CD8-positive, alpha-beta memory T cell (primary cell): ENCODE results near the gene LAMA2. TPM values are rescaled to one million over a fixed set of nuclear protein-coding genes. Genes with fewer than 3 reads are reported as not detected.

Experiments used
- CTCF ChIA-PET: fragments of 350-600 bp; sonication (Branson Sonifier 250); formaldehyde crosslinking; loops from one replicate; lab custom pipeline; 2021; ENCODE audit warnings: antibody characterized with exemption; lab: Charles Lee
- POLR2A ChIA-PET: fragments of 350-600 bp; sonication (Branson Sonifier 250); formaldehyde crosslinking; loops from one replicate; lab custom pipeline; 2021; ENCODE audit warnings: antibody characterized with exemption; lab: Charles Lee
- DNase-seq, 5 donors: peaks; one replicate each; pipeline versions ENCODE4 v3.0.0 to v3.0.0-alpha.2; 2020 to 2022; ENCODE audit warnings: mixed read lengths in 1 of 5
- H3K27ac ChIP-seq: one replicate; pipeline ENCODE4 v1.7.0; 2013; ENCODE audit warnings: low read depth, mild to moderate bottlenecking, low read length, moderate library complexity
- H3K27me3 ChIP-seq: 2 replicates; pipeline ENCODE4 v1.7.0; 2013; ENCODE audit warnings: low read length, mild to moderate bottlenecking; ENCODE audit not compliant: insufficient read depth, poor library complexity, severe bottlenecking
- H3K36me3 ChIP-seq: 2 replicates; pipeline ENCODE4 v1.7.0; 2013; ENCODE audit warnings: mild to moderate bottlenecking, low read length, moderate library complexity; ENCODE audit not compliant: insufficient read depth
- H3K4me1 ChIP-seq: 2 replicates; pipeline ENCODE4 v1.7.0; 2013; ENCODE audit warnings: mild to moderate bottlenecking, low read length, moderate library complexity; ENCODE audit not compliant: insufficient read depth
- H3K4me3 ChIP-seq: 2 replicates; pipeline ENCODE4 v1.7.0; 2013; ENCODE audit warnings: mild to moderate bottlenecking, low read length
- H3K9me3 ChIP-seq: 2 replicates; pipeline ENCODE4 v1.7.0; 2013; ENCODE audit warnings: mild to moderate bottlenecking, low read length
- H3K27ac Mint-ChIP-seq, 8 donors: one replicate each; pipeline ENCODE4 v1.8.0; 2020 to 2021; ENCODE audit warnings: mixed read lengths in 8 of 8, mild to moderate bottlenecking in 6 of 8, inconsistent platforms in 3 of 8, moderate library complexity in 3 of 8
- H3K27me3 Mint-ChIP-seq, 2 donors: one replicate each; pipeline ENCODE4 v1.8.0; 2020 to 2021; ENCODE audit warnings: mixed read lengths in 2 of 2, mild to moderate bottlenecking in 1 of 2, moderate library complexity in 1 of 2
- H3K36me3 Mint-ChIP-seq, 3 donors: one replicate each; pipeline ENCODE4 v1.8.0; 2020 to 2021; ENCODE audit warnings: mixed read lengths in 3 of 3, inconsistent platforms in 1 of 3, mild to moderate bottlenecking in 1 of 3
- H3K4me1 Mint-ChIP-seq, 3 donors: one replicate each; pipeline ENCODE4 v1.8.0; 2020 to 2021; ENCODE audit warnings: mixed read lengths in 3 of 3, inconsistent platforms in 1 of 3, mild to moderate bottlenecking in 1 of 3
- H3K4me3 Mint-ChIP-seq, 7 donors: one replicate each; pipeline ENCODE4 v1.8.0; 2020 to 2021; ENCODE audit warnings: mixed read lengths in 7 of 7, mild to moderate bottlenecking in 6 of 7, moderate library complexity in 4 of 7, inconsistent platforms in 2 of 7
- H3K9me3 Mint-ChIP-seq, 5 donors: one replicate each; pipeline ENCODE4 v1.8.0; 2020 to 2022; ENCODE audit warnings: mixed read lengths in 5 of 5, mild to moderate bottlenecking in 3 of 5, moderate library complexity in 2 of 5, inconsistent platforms in 1 of 5
- polyA plus RNA-seq: library from polyadenylated mRNA; unstranded; fragments of 300-500 nt; fragmentation: Illumina TruSeq; gene quantifications from one replicate; pipeline ENCODE4 v1.2.3, GENCODE V29; 2021
- total RNA-seq, 2 experiments: library from RNA; stranded (reverse); gene quantifications; one replicate each; pipeline ENCODE4 v1.2.3, GENCODE V29; 2021

The LAMA2 gene
- total and polyA plus RNA-seq, 3 experiments from 2014 or later = 0.09 to 0.96 (median 0.45) TPM

GRCh38 chr6:129539032-129539431 lies 656.1 kb downstream of the LAMA2 start:
- H3K36me3 ChIP-seq = no peaks in the 10 kb centered on the region

GRCh38 chr6:129542705-129543104 lies 659.8 kb downstream of the LAMA2 start:
- CTCF ChIA-PET = no interaction called here
- Histone ChIP-seq H3K36me3 (no peaks in the 10 kb centered on the region), H3K4me1 (no peaks in the 10 kb centered on the region), H3K9me3 (no peaks in the 10 kb centered on the region), H3K27ac (no peak overlapping the region), H3K27me3 (no peaks in the 10 kb centered on the region), H3K4me3 (no peak overlapping the region)
- no peak overlapping the region for H3K27ac Mint-ChIP-seq
- H3K27me3 Mint-ChIP-seq = no peaks in the 10 kb centered on the region
- POLR2A ChIA-PET = interaction anchor here (0.6 kb wide), 1 partner anchor 42 kb away, joined by 5 read pairs; no protein-coding TSS in a partner anchor
- H3K9me3 Mint-ChIP-seq = no peaks in the 10 kb centered on the region
- H3K36me3 Mint-ChIP-seq = peaks cover 0 to 2% (median 0%) of the 10 kb centered on the region in 3 donors
- H3K4me1 Mint-ChIP-seq = no peaks in the 10 kb centered on the region
- no peak for DNase-seq
- H3K4me3 Mint-ChIP-seq = no peak overlapping the region

More at GRCh38 chr6:129539032-129539431, 656.1 kb downstream of the LAMA2 start:
- Mint-ChIP-seq H3K9me3 (peaks cover 0 to 2% (median 0%) of the 10 kb centered on the region in 5 donors), H3K4me1 (no peaks in the 10 kb centered on the region), H3K4me3 (no peak overlapping the region), H3K27ac (no peak overlapping the region), H3K27me3 (no peaks in the 10 kb centered on the region), H3K36me3 (peaks cover 0 to 5% (median 0%) of the 10 kb centered on the region in 3 donors)
- no peak overlapping the region for H3K4me3 ChIP-seq
- no peaks in the 10 kb centered on the region for H3K9me3 ChIP-seq
- H3K27ac ChIP-seq = no peak overlapping the region
- DNase-seq = no peak
- H3K27me3 ChIP-seq = no peaks in the 10 kb centered on the region
- POLR2A ChIA-PET = no interaction called here
- H3K4me1 ChIP-seq = no peaks in the 10 kb centered on the region
- CTCF ChIA-PET = no interaction called here

- Histone ChIP-seq H3K36me3 (no peaks in the 10 kb centered on the region), H3K27me3 (no peaks in the 10 kb centered on the region), H3K4me3 (no peak overlapping the region), H3K27ac (no peak overlapping the region), H3K4me1 (no peaks in the 10 kb centered on the region), H3K9me3 (no peaks in the 10 kb centered on the region)
- Mint-ChIP-seq H3K9me3 (no peaks in the 10 kb centered on the region), H3K27ac (no peak overlapping the region), H3K36me3 (peaks cover 0 to 2% (median 0%) of the 10 kb centered on the region in 3 donors), H3K4me3 (no peak overlapping the region), H3K27me3 (no peaks in the 10 kb centered on the region), H3K4me1 (no peaks in the 10 kb centered on the region)
- no peak for DNase-seq
- CTCF ChIA-PET = no interaction called here
- POLR2A ChIA-PET = no interaction called here
Measured at GRCh38 chr6:129543981-129544380, 661.0 kb downstream of the LAMA2 start.

GRCh38 chr6:129544892-129545612 lies 662.1 kb downstream of the LAMA2 start:
- no peaks in the 10 kb centered on the region for H3K27me3 ChIP-seq
- H3K4me1 ChIP-seq = no peaks in the 10 kb centered on the region
- Mint-ChIP-seq H3K27me3 (no peaks in the 10 kb centered on the region), H3K4me3 (no peak overlapping the region), H3K9me3 (no peaks in the 10 kb centered on the region), H3K36me3 (peaks cover 0 to 2% (median 0%) of the 10 kb centered on the region in 3 donors), H3K27ac (no peak overlapping the region), H3K4me1 (no peaks in the 10 kb centered on the region)
- ChIA-PET CTCF (no interaction called here), POLR2A (no interaction called here)
- H3K27ac ChIP-seq = no peak overlapping the region
- DNase-seq = no peak
- H3K4me3 ChIP-seq = no peak overlapping the region
- H3K36me3 ChIP-seq = no peaks in the 10 kb centered on the region
- no peaks in the 10 kb centered on the region for H3K9me3 ChIP-seq

GRCh38 chr6:129546702-129547101 lies 663.8 kb downstream of the LAMA2 start:
- no peaks in the 10 kb centered on the region for H3K4me1 Mint-ChIP-seq
- POLR2A ChIA-PET = no interaction called here
- DNase-seq = no peak
- H3K27me3 ChIP-seq = no peaks in the 10 kb centered on the region
- H3K36me3 Mint-ChIP-seq = peaks cover 0 to 2% (median 0%) of the 10 kb centered on the region in 3 donors
- no peaks in the 10 kb centered on the region for H3K9me3 Mint-ChIP-seq
- H3K4me1 ChIP-seq = no peaks in the 10 kb centered on the region
- no peak overlapping the region for H3K4me3 ChIP-seq
- H3K27me3 Mint-ChIP-seq = no peaks in the 10 kb centered on the region
- H3K27ac ChIP-seq = no peak overlapping the region
- no peaks in the 10 kb centered on the region for H3K9me3 ChIP-seq
- H3K36me3 ChIP-seq = no peaks in the 10 kb centered on the region
- H3K27ac Mint-ChIP-seq = no peak overlapping the region
- no peak overlapping the region for H3K4me3 Mint-ChIP-seq
- CTCF ChIA-PET = no interaction called here

GRCh38 chr6:129551486-129551885 lies 668.5 kb downstream of the LAMA2 start:
- Histone ChIP-seq H3K36me3 (no peaks in the 10 kb centered on the region), H3K27me3 (no peaks in the 10 kb centered on the region), H3K9me3 (no peaks in the 10 kb centered on the region), H3K27ac (no peak overlapping the region), H3K4me3 (no peak overlapping the region), H3K4me1 (no peaks in the 10 kb centered on the region)
- POLR2A ChIA-PET = no interaction called here
- Mint-ChIP-seq H3K27ac (no peak overlapping the region), H3K4me1 (no peaks in the 10 kb centered on the region), H3K27me3 (no peaks in the 10 kb centered on the region), H3K9me3 (peaks cover 0 to 1% (median 0%) of the 10 kb centered on the region in 5 donors), H3K4me3 (no peak overlapping the region), H3K36me3 (peaks cover 0 to 10% (median 2%) of the 10 kb centered on the region in 3 donors)
- no peak for DNase-seq
- CTCF ChIA-PET = no interaction called here

GRCh38 chr6:129552413-129552812 lies 669.5 kb downstream of the LAMA2 start:
- ChIA-PET CTCF (no interaction called here), POLR2A (no interaction called here)
- H3K27ac Mint-ChIP-seq = no peak overlapping the region
- no peak overlapping the region for H3K4me3 Mint-ChIP-seq
- Histone ChIP-seq H3K4me1 (no peaks in the 10 kb centered on the region), H3K27ac (no peak overlapping the region), H3K27me3 (no peaks in the 10 kb centered on the region), H3K9me3 (no peaks in the 10 kb centered on the region), H3K4me3 (no peak overlapping the region), H3K36me3 (no peaks in the 10 kb centered on the region)
- H3K4me1 Mint-ChIP-seq = no peaks in the 10 kb centered on the region
- peaks cover 0 to 11% (median 2%) of the 10 kb centered on the region in 3 donors for H3K36me3 Mint-ChIP-seq
- DNase-seq = no peak
- no peaks in the 10 kb centered on the region for H3K27me3 Mint-ChIP-seq
- H3K9me3 Mint-ChIP-seq = peaks cover 0 to 1% (median 0%) of the 10 kb centered on the region in 5 donors

GRCh38 chr6:129555206-129555832 lies 672.4 kb downstream of the LAMA2 start:
- Histone ChIP-seq H3K27ac (no peak overlapping the region), H3K9me3 (no peaks in the 10 kb centered on the region), H3K4me3 (no peak overlapping the region), H3K36me3 (no peaks in the 10 kb centered on the region), H3K27me3 (no peaks in the 10 kb centered on the region), H3K4me1 (no peaks in the 10 kb centered on the region)
- H3K4me3 Mint-ChIP-seq = no peak overlapping the region
- H3K27ac Mint-ChIP-seq = no peak overlapping the region
- ChIA-PET CTCF (no interaction called here), POLR2A (no interaction called here)
- peaks cover 0 to 16% (median 7%) of the 10 kb centered on the region in 3 donors for H3K36me3 Mint-ChIP-seq
- no peaks in the 10 kb centered on the region for H3K4me1 Mint-ChIP-seq
- H3K27me3 Mint-ChIP-seq = no peaks in the 10 kb centered on the region
- DNase-seq = no peak
- H3K9me3 Mint-ChIP-seq = peaks cover 0 to 3% (median 0%) of the 10 kb centered on the region in 5 donors
